Measurements from ENCODE around the gene MCAT. TPM values are rescaled to one million over a fixed set of nuclear protein-coding genes. Genes with fewer than 3 reads are reported as not detected.

The MCAT gene
- 10.6 TPM for polyA plus RNA-seq (2013, experiment 1 of 2)
- polyA plus RNA-seq (2013, experiment 2 of 2), result 11.2 TPM

- Histone ChIP-seq H3K56ac (ENCODE audit: low read length) (peak within 1 kb of the TSS; percentile 94), H3K9ac (ENCODE audit: low read length) (peak within 1 kb of the TSS; percentile 86), H3K27me3 (ENCODE audit: insufficient read depth, low read length, poor library complexity) (no peaks in the 10 kb centered on the region), H3K79me1 (ENCODE audit: low read length) (peaks cover 1% of the 10 kb centered on the region), H3K4me2 (ENCODE audit: low read length) (peak within 1 kb of the TSS; percentile 59), H3K27ac (ENCODE audit: low read depth, low read length) (no peak within 1 kb of the TSS), H3K23ac (ENCODE audit: low read length) (no peak within 1 kb of the TSS), H2AK5ac (ENCODE audit: low read length) (no peak within 1 kb of the TSS), H4K8ac (ENCODE audit: low read depth, low read length) (peak within 1 kb of the TSS; percentile 99), H3K79me2 (ENCODE audit: control insufficient read depth, insufficient read depth, low read length) (peaks cover 2% of the 10 kb centered on the region), H3K4me1 (ENCODE audit: control insufficient read depth, low read depth, low read length) (no peaks in the 10 kb centered on the region), H3K4me3 (ENCODE audit: low read length) (peak within 1 kb of the TSS; percentile 81), H2BK120ac (ENCODE audit: low read depth, low read length) (no peak within 1 kb of the TSS), H3K4ac (ENCODE audit: low read depth, low read length) (no peak within 1 kb of the TSS), H2BK5ac (ENCODE audit: low read length) (no peak within 1 kb of the TSS), H2BK15ac (replicated peaks; ENCODE audit: low read depth) (no peak within 1 kb of the TSS), H4K5ac (ENCODE audit: low read length) (peak within 1 kb of the TSS; percentile 91), H3K36me3 (ENCODE audit: control insufficient read depth, insufficient read depth, low read length) (peaks cover 5% of the 10 kb centered on the region), H3K18ac (ENCODE audit: low read length) (no peak within 1 kb of the TSS)
- WGBS (ENCODE audit: extremely low coverage, insufficient coverage, low lambda C conversion rate), result no CpG with 5 or more reads among the region's 83 CpGs
- peak; percentile 76 for DNase-seq
Measured at GRCh38 chr22:43142880-43143562, at the start of gene MCAT. TSS of gene MCAT (minus strand) at chr22:43143398. CDS start at chr22:43143348, 50 bp downstream.

- H4K8ac ChIP-seq (ENCODE audit: low read depth, low read length), result no peak overlapping the region
- no peak overlapping the region for H2BK5ac ChIP-seq (ENCODE audit: low read length)
- no peak overlapping the region for H3K56ac ChIP-seq (ENCODE audit: low read length)
- DNase-seq, result no peak
- H3K4me2 ChIP-seq (ENCODE audit: low read length), result no peak overlapping the region
- H4K5ac ChIP-seq (ENCODE audit: low read length), result no peak overlapping the region
- no peak overlapping the region for H3K9ac ChIP-seq (ENCODE audit: low read length)
- no peak overlapping the region for H3K4ac ChIP-seq (ENCODE audit: low read depth, low read length)
- H3K23ac ChIP-seq (ENCODE audit: low read length), result no peak overlapping the region
- no peaks in the 10 kb centered on the region for H3K27me3 ChIP-seq (ENCODE audit: insufficient read depth, low read length, poor library complexity)
- no peak overlapping the region for H3K27ac ChIP-seq (ENCODE audit: low read depth, low read length)
- H3K18ac ChIP-seq (ENCODE audit: low read length), result no peak overlapping the region
- no peak overlapping the region for H2AK5ac ChIP-seq (ENCODE audit: low read length)
- no peak overlapping the region for H2BK120ac ChIP-seq (ENCODE audit: low read depth, low read length)
- no peaks in the 10 kb centered on the region for H3K79me2 ChIP-seq (ENCODE audit: control insufficient read depth, insufficient read depth, low read length)
- no peaks in the 10 kb centered on the region for H3K4me1 ChIP-seq (ENCODE audit: control insufficient read depth, low read depth, low read length)
- H3K79me1 ChIP-seq (ENCODE audit: low read length), result no peaks in the 10 kb centered on the region
- H2BK15ac ChIP-seq (replicated peaks; ENCODE audit: low read depth), result no peak overlapping the region
- no peak overlapping the region for H3K4me3 ChIP-seq (ENCODE audit: low read length)
- H3K36me3 ChIP-seq (ENCODE audit: control insufficient read depth, insufficient read depth, low read length), result no peaks in the 10 kb centered on the region
Measured at GRCh38 chr22:43191831-43192230, 48.6 kb upstream of the MCAT start.

- Histone ChIP-seq H2BK120ac (ENCODE audit: low read depth, low read length) (no peak overlapping the region), H3K27me3 (ENCODE audit: insufficient read depth, low read length, poor library complexity) (no peaks in the 10 kb centered on the region), H3K4ac (ENCODE audit: low read depth, low read length) (no peak overlapping the region), H4K5ac (ENCODE audit: low read length) (no peak overlapping the region), H3K79me2 (ENCODE audit: control insufficient read depth, insufficient read depth, low read length) (peaks cover 6% of the 10 kb centered on the region), H3K36me3 (ENCODE audit: control insufficient read depth, insufficient read depth, low read length) (no peaks in the 10 kb centered on the region), H3K56ac (ENCODE audit: low read length) (peak overlapping the region; percentile 58), H2BK5ac (ENCODE audit: low read length) (no peak overlapping the region), H3K18ac (ENCODE audit: low read length) (no peak overlapping the region), H3K27ac (ENCODE audit: low read depth, low read length) (no peak overlapping the region), H2BK15ac (replicated peaks; ENCODE audit: low read depth) (no peak overlapping the region), H3K4me2 (ENCODE audit: low read length) (no peak overlapping the region), H3K4me1 (ENCODE audit: control insufficient read depth, low read depth, low read length) (peaks cover 2% of the 10 kb centered on the region), H4K8ac (ENCODE audit: low read depth, low read length) (no peak overlapping the region), H3K79me1 (ENCODE audit: low read length) (peaks cover 4% of the 10 kb centered on the region), H3K23ac (ENCODE audit: low read length) (no peak overlapping the region), H2AK5ac (ENCODE audit: low read length) (no peak overlapping the region), H3K4me3 (ENCODE audit: low read length) (no peak overlapping the region), H3K9ac (ENCODE audit: low read length) (no peak overlapping the region)
- peak; percentile 28 for DNase-seq
- no CpG with 5 or more reads among the region's 5 CpGs for whole genome bisulfite sequencing (ENCODE audit: extremely low coverage, insufficient coverage, low lambda C conversion rate)
Measured at GRCh38 chr22:43188829-43189545, 45.8 kb upstream of the MCAT start.

GRCh38 chr22:43187171-43188099 lies 44.2 kb upstream of the MCAT start:
- Histone ChIP-seq H2BK120ac (ENCODE audit: low read depth, low read length) (peak overlapping the region; percentile 10), H3K79me1 (ENCODE audit: low read length) (peaks cover 6% of the 10 kb centered on the region), H3K36me3 (ENCODE audit: control insufficient read depth, insufficient read depth, low read length) (no peaks in the 10 kb centered on the region), H2AK5ac (ENCODE audit: low read length) (no peak overlapping the region), H3K27ac (ENCODE audit: low read depth, low read length) (peak overlapping the region; percentile 60), H2BK5ac (ENCODE audit: low read length) (peak overlapping the region; percentile 4), H3K4me1 (ENCODE audit: control insufficient read depth, low read depth, low read length) (peaks cover 2% of the 10 kb centered on the region), H3K4ac (ENCODE audit: low read depth, low read length) (peak overlapping the region; percentile 78), H3K79me2 (ENCODE audit: control insufficient read depth, insufficient read depth, low read length) (peaks cover 6% of the 10 kb centered on the region), H2BK15ac (replicated peaks; ENCODE audit: low read depth) (no peak overlapping the region), H4K8ac (ENCODE audit: low read depth, low read length) (peak overlapping the region; percentile 89), H3K23ac (ENCODE audit: low read length) (no peak overlapping the region), H3K18ac (ENCODE audit: low read length) (peak overlapping the region; percentile 72), H3K9ac (ENCODE audit: low read length) (peak overlapping the region; percentile 64), H3K56ac (ENCODE audit: low read length) (peak overlapping the region; percentile 75), H3K4me2 (ENCODE audit: low read length) (peak overlapping the region; percentile 30), H3K27me3 (ENCODE audit: insufficient read depth, low read length, poor library complexity) (no peaks in the 10 kb centered on the region), H4K5ac (ENCODE audit: low read length) (no peak overlapping the region), H3K4me3 (ENCODE audit: low read length) (peak overlapping the region; percentile 9)
- peak; percentile 96 for DNase-seq
- no CpG with 5 or more reads among the region's 86 CpGs for WGBS (ENCODE audit: extremely low coverage, insufficient coverage, low lambda C conversion rate)

GRCh38 chr22:43186272-43187170 lies 43.3 kb upstream of the MCAT start, which contains the start of gene TTLL12:
TSS of gene TTLL12 (minus strand) at chr22:43187134. CDS start at chr22:43187069, 65 bp downstream.
- Histone ChIP-seq H3K79me1 (ENCODE audit: low read length) (peaks cover 6% of the 10 kb centered on the region), H3K27ac (ENCODE audit: low read depth, low read length) (peak within 1 kb of the TSS; percentile 76), H3K36me3 (ENCODE audit: control insufficient read depth, insufficient read depth, low read length) (no peaks in the 10 kb centered on the region)

More at GRCh38 chr22:43186272-43187170, 43.3 kb upstream of the MCAT start, which contains the start of gene TTLL12:
- Histone ChIP-seq H3K4me3 (ENCODE audit: low read length) (peak within 1 kb of the TSS; percentile 75), H3K4me1 (ENCODE audit: control insufficient read depth, low read depth, low read length) (peaks cover 2% of the 10 kb centered on the region), H3K23ac (ENCODE audit: low read length) (peak within 1 kb of the TSS; percentile 66), H3K79me2 (ENCODE audit: control insufficient read depth, insufficient read depth, low read length) (peaks cover 6% of the 10 kb centered on the region), H3K56ac (ENCODE audit: low read length) (peak within 1 kb of the TSS; percentile 95), H3K4ac (ENCODE audit: low read depth, low read length) (peak within 1 kb of the TSS; percentile 78), H3K18ac (ENCODE audit: low read length) (peak within 1 kb of the TSS; percentile 94), H3K9ac (ENCODE audit: low read length) (peak within 1 kb of the TSS; percentile 88), H2AK5ac (ENCODE audit: low read length) (no peak within 1 kb of the TSS), H3K4me2 (ENCODE audit: low read length) (peak within 1 kb of the TSS; percentile 94), H4K5ac (ENCODE audit: low read length) (no peak within 1 kb of the TSS), H2BK5ac (ENCODE audit: low read length) (peak within 1 kb of the TSS; percentile 4), H2BK15ac (replicated peaks; ENCODE audit: low read depth) (no peak within 1 kb of the TSS), H4K8ac (ENCODE audit: low read depth, low read length) (peak within 1 kb of the TSS; percentile 89), H2BK120ac (ENCODE audit: low read depth, low read length) (peak within 1 kb of the TSS; percentile 10), H3K27me3 (ENCODE audit: insufficient read depth, low read length, poor library complexity) (no peaks in the 10 kb centered on the region)
- no CpG with 5 or more reads among the region's 87 CpGs for WGBS (ENCODE audit: extremely low coverage, insufficient coverage, low lambda C conversion rate)
- peak; percentile 50 for DNase-seq
